Esophagus muscularis mucosa (tissue), 3 donors: Measurements from ENCODE around the gene SEC24D.

Experiments
- CTCF ChIP-seq, 3 experiments: fragments of 200-600 bp in 2 of 3; fragments of 450-650 bp in 1 of 3; sonication (generic) in 2 of 3; IDR thresholded peaks; one replicate each; pipeline ENCODE4 v1.5.1; 2017 to 2019; ENCODE audit warnings: antibody characterized with exemption in 3 of 3, mild to moderate bottlenecking in 2 of 3, moderate library complexity in 1 of 3
- POLR2A ChIP-seq: fragments of 450-650 bp; IDR thresholded peaks from one replicate; pipeline ENCODE4 v1.6.1; 2017; ENCODE audit warnings: antibody characterized with exemption, moderate library complexity, mild to moderate bottlenecking, low read depth

DNA sequence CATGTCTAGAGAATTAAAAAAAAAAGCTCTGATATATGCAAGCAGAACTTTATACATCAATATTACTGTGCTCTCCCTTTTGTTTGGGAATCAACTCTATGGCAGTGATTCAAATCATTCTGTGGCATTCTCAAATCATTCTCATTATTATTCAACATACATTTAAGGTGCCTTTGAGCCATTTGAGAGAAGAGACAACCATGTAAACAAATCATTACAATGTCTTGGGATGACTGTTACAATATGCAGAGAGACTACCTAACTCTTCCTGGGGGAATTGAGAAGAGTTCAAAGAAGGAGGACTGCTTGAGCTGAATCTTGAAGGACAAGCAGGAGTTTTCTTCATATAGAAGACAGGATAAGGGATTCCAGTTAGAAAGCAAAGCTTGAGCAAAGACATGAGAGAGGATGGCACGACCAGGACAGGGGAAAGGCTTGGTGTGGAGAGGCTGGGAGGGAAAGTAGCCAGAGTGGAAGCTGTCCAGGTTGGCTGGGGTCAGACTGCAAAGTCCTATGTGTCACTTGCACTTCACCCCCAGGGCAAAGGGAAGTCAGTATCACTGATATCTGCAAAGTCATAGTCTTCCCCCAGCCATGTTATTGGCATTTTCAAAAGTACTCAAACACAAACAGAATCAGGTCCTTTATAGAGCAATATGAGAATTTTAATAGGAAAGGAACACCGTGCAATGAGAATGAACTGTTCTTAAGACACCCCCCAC is 9.0 kb downstream of the SEC24D start:
- TF ChIP-seq POLR2A (no peak), CTCF (IDR thresholded peaks at IDR 0.05) (no peak)
